Osteocyte (in vitro differentiated cells): ENCODE measurements around the gene PTPRD. TPM values are rescaled to one million over a fixed set of nuclear protein-coding genes. Genes with fewer than 3 reads are reported as not detected.

Experiments used
- DNase-seq: peaks from one replicate; pipeline ENCODE4 v3.0.0; 2021; ENCODE audit warnings: mixed read lengths; ENCODE audit not compliant: unreplicated experiment; ENCODE audit errors: extremely low spot score
- H3K27ac Mint-ChIP-seq: one replicate; pipeline ENCODE4 v1.8.0; 2021; ENCODE audit warnings: mild to moderate bottlenecking, mixed read lengths; ENCODE audit not compliant: unreplicated experiment
- H3K27me3 Mint-ChIP-seq: one replicate; pipeline ENCODE4 v1.8.0; 2021; ENCODE audit warnings: mixed read lengths; ENCODE audit not compliant: unreplicated experiment
- H3K36me3 Mint-ChIP-seq: one replicate; pipeline ENCODE4 v1.8.0; 2021; ENCODE audit warnings: mixed read lengths; ENCODE audit not compliant: unreplicated experiment
- H3K4me1 Mint-ChIP-seq: one replicate; pipeline ENCODE4 v1.8.0; 2021; ENCODE audit warnings: mixed read lengths; ENCODE audit not compliant: unreplicated experiment
- H3K4me3 Mint-ChIP-seq: one replicate; pipeline ENCODE4 v1.8.0; 2021; ENCODE audit warnings: mild to moderate bottlenecking, moderate library complexity, mixed read lengths; ENCODE audit not compliant: unreplicated experiment
- H3K9me3 Mint-ChIP-seq: one replicate; pipeline ENCODE4 v1.8.0; 2021; ENCODE audit warnings: mixed read lengths; ENCODE audit not compliant: unreplicated experiment
- CTCF ChIP-seq: fragments of 200-600 bp; sonication (generic); IDR thresholded peaks from 2 replicates; pipeline ENCODE4 v1.5.0; 2021; ENCODE audit warnings: antibody characterized with exemption, mild to moderate bottlenecking, moderate library complexity
- total RNA-seq: library from RNA; stranded (reverse); gene quantifications from 2 replicates; pipeline ENCODE4 v1.2.1, GENCODE V29; 2021

PTPRD gene
- total RNA-seq, 1 donor from 2014 or later, result 5.4 TPM

GRCh38 chr9:8726692-8727091 lies 1886.1 kb downstream of the PTPRD start:
- no peaks in the 10 kb centered on the region for H3K4me1 Mint-ChIP-seq
- no peaks in the 10 kb centered on the region for H3K36me3 Mint-ChIP-seq
- peaks cover 2% of the 10 kb centered on the region for H3K27me3 Mint-ChIP-seq
- no peak overlapping the region for H3K4me3 Mint-ChIP-seq
- TF ChIP-seq CTCF, result no peak
- no peak for DNase-seq
- no peaks in the 10 kb centered on the region for H3K9me3 Mint-ChIP-seq
- H3K27ac Mint-ChIP-seq, result no peak overlapping the region

- no peak for TF ChIP-seq CTCF
- H3K4me1 Mint-ChIP-seq, result no peaks in the 10 kb centered on the region
- H3K27ac Mint-ChIP-seq, result no peak overlapping the region
- H3K36me3 Mint-ChIP-seq, result no peaks in the 10 kb centered on the region
- DNase-seq, result no peak
- H3K9me3 Mint-ChIP-seq, result no peaks in the 10 kb centered on the region
- no peaks in the 10 kb centered on the region for H3K27me3 Mint-ChIP-seq
- H3K4me3 Mint-ChIP-seq, result no peak overlapping the region
Measured at GRCh38 chr9:8725635-8726034, 1887.2 kb downstream of the PTPRD start.

- TF ChIP-seq CTCF, result no peak
- no peaks in the 10 kb centered on the region for H3K9me3 Mint-ChIP-seq
- no peaks in the 10 kb centered on the region for H3K36me3 Mint-ChIP-seq
- no peak overlapping the region for H3K4me3 Mint-ChIP-seq
- no peaks in the 10 kb centered on the region for H3K4me1 Mint-ChIP-seq
- no peak overlapping the region for H3K27ac Mint-ChIP-seq
- no peak for DNase-seq
- no peaks in the 10 kb centered on the region for H3K27me3 Mint-ChIP-seq
Measured at GRCh38 chr9:8724284-8725018, 1888.4 kb downstream of the PTPRD start.

GRCh38 chr9:8723195-8723594 lies 1889.6 kb downstream of the PTPRD start:
- no peak for TF ChIP-seq CTCF
- H3K4me1 Mint-ChIP-seq, result peaks cover 6% of the 10 kb centered on the region
- no peaks in the 10 kb centered on the region for H3K9me3 Mint-ChIP-seq
- H3K27me3 Mint-ChIP-seq, result no peaks in the 10 kb centered on the region
- no peak overlapping the region for H3K27ac Mint-ChIP-seq
- no peak overlapping the region for H3K4me3 Mint-ChIP-seq
- DNase-seq, result no peak
- H3K36me3 Mint-ChIP-seq, result no peaks in the 10 kb centered on the region

GRCh38 chr9:8719833-8720486 lies 1892.8 kb downstream of the PTPRD start:
- H3K27ac Mint-ChIP-seq, result no peak overlapping the region
- no peaks in the 10 kb centered on the region for H3K9me3 Mint-ChIP-seq
- no peaks in the 10 kb centered on the region for H3K36me3 Mint-ChIP-seq
- TF ChIP-seq CTCF, result no peak
- H3K4me1 Mint-ChIP-seq, result peaks cover 8% of the 10 kb centered on the region
- H3K4me3 Mint-ChIP-seq, result no peak overlapping the region
- DNase-seq, result no peak
- H3K27me3 Mint-ChIP-seq, result no peaks in the 10 kb centered on the region
